Adrenal gland (tissue), 12 donors: ENCODE measurements around the gene BNC1. TPM values are rescaled to one million over a fixed set of nuclear protein-coding genes. Genes with fewer than 3 reads are reported as not detected.

Experiments
- DNase-seq, 7 donors: peaks; one replicate each; pipeline ENCODE4 v3.0.0-alpha.2; 2019 to 2020
- H3K27ac ChIP-seq, 5 donors: fragments of 200-600 bp; sonication (generic) in 4 of 5; 1 replicate in 3 of 5; 2 replicates in 2 of 5; pipeline versions ENCODE4 v1.5.1 to v1.8.0; 2016 to 2020; ENCODE audit warnings: mild to moderate bottlenecking in 1 of 5
- H3K27me3 ChIP-seq: fragments of 200-600 bp; 2 replicates; pipeline ENCODE4 v1.8.0; 2021
- H3K36me3 ChIP-seq, 2 donors: fragments of 200-600 bp; replicated peaks in 1 of 2; 1 replicate in 1 of 2; 2 replicates in 1 of 2; pipeline versions ENCODE4 v1.5.1 to v1.8.0; 2018 to 2022
- H3K4me1 ChIP-seq, 2 donors: fragments of 200-600 bp; replicated peaks in 1 of 2; 1 replicate in 1 of 2; 2 replicates in 1 of 2; pipeline versions ENCODE4 v1.5.1 to v1.8.0; 2018 to 2021
- H3K4me3 ChIP-seq, 4 donors: fragments of 200-600 bp; sonication (generic) in 3 of 4; one replicate each; pipeline ENCODE4 v1.5.1; 2016 to 2018
- H3K9me3 ChIP-seq, 3 donors: fragments of 200-600 bp; sonication (generic) in 1 of 3; replicated peaks in 1 of 3; 1 replicate in 2 of 3; 2 replicates in 1 of 3; pipeline versions ENCODE4 v1.5.1 to v1.8.0; 2016 to 2021
- POLR2A ChIP-seq, 2 donors: fragments of 450-650 bp; IDR thresholded peaks; one replicate each; pipeline ENCODE4 v1.6.1; 2017; ENCODE audit warnings: antibody characterized with exemption in 2 of 2, mild to moderate bottlenecking in 2 of 2, moderate library complexity in 1 of 2
- WGBS, 4 donors: extraction: QIAGEN DNeasy Blood & Tissue Kit in 2 of 4; methylation state at CpG; one replicate each; pipeline versions ENCODE4 v1.1.5 to v1.1.7; 2013 to 2017; 5-methylcytosine and 5-hydroxymethylcytosine counted together
- intact Hi-C, 2 donors: fragments of 100-400 bp; cut with DNase I; formaldehyde crosslinking; loops; one replicate each; pipeline versions ENCODE4 v1.14.1 to v1.15.0; 2022 to 2023
- polyA plus RNA-seq, 3 donors: library from polyadenylated mRNA; stranded (reverse); fragments of 200-250 nt in 2 of 3; fragments of 350-450 nt in 1 of 3; fragmentation: Illumina TruSeq in 1 of 3; extraction: RNeasy Lipid Tissue Mini Kit (QIAGEN cat#74804) in 1 of 3; gene quantifications; one replicate each; pipeline ENCODE4 v1.2.3, GENCODE V29; 2013 to 2014
- total RNA-seq, 9 donors: library from RNA; depleted of rRNA in 4 of 9; stranded (reverse); fragments of >200 nt in 4 of 9; fragments of 120-200 nt in 1 of 9; fragmentation: NEBNext Ultra II Directional in 1 of 9; extraction: Animal tissue kit (Norgen Biotek cat#: 25700) in 1 of 9; gene quantifications; one replicate each; pipeline versions ENCODE4 v1.1.0 to v1.2.4, GENCODE V29; 2013 to 2023
- TF ChIP-seq, protein P1 (sequence below), 6 experiments: fragments of 450-650 bp in 4 of 6; fragments of 200-600 bp in 2 of 6; sonication (generic) in 1 of 6; IDR thresholded peaks; 1 replicate in 5 of 6; 2 replicates in 1 of 6; pipeline versions ENCODE4 v1.5.1 to v1.8.0; 2016 to 2021; ENCODE audit warnings: antibody characterized with exemption in 6 of 6, mild to moderate bottlenecking in 2 of 6, moderate library complexity in 1 of 6
- donor health status: healthy with polysubstance abuse.
- donor health status: Bipolar disorder and iron deficiency.
- donor health status: DM: yes; HTN: yes; CAD: no.
- donor health status: DM: no; HTN: no; CAD: no.
- donor health status: DM: no; HTN: no; CAD: no.
- donor health status: DM: yes; HTN: yes; CAD: no.

The BNC1 gene
- total and polyA plus RNA-seq, 12 donors, result 0.03 to 0.55 (median 0.17) TPM; not detected in 3

DNA sequence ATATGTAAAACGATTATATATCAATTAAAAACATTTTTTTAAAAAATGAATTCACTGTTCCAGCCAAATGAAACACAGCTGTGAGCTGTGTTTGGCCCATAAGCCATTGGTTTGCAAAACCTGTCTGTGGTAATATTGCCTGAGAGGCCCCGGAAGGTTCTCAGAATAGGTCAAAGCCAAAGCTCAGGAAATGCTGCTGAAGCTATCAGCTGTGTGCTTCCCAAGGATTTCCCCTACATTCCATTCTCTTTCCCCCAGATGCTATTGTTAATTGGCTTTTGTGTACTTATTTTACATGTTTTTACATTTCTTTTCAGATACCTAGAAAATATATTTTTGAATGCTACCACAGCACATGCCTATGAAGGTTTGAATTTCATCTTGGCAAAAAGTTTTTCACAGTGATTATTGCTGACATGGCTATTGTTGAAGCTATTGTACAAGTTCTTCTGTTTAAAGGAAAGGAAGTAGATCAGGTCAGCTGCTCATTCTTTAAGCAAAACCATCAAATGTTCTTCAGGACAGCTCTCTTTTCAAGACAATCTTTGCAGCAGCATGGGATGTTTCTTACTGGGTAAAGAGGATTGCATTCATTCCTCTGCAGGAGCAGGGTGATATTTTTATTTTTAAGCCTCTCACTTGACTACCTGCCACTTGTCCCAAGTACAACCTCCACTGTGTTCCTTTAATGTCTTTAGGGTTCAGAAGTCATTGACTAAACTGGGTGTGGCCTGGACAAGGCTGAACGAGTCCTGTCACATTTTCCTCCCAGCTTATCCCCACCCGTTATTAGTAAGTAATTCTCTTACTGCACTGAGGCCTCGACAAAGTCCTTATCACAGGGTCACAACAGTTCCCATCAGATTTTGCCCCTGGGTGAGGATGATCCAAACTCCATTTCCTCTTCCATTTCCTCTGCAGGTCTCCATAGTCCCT, 26.3 kb upstream of the BNC1 start:
- no peaks in the 10 kb centered on the region for H3K36me3 ChIP-seq
- TF ChIP-seq POLR2A (IDR thresholded peaks at IDR 0.05), result no peak
- TF ChIP-seq, protein P1, sequence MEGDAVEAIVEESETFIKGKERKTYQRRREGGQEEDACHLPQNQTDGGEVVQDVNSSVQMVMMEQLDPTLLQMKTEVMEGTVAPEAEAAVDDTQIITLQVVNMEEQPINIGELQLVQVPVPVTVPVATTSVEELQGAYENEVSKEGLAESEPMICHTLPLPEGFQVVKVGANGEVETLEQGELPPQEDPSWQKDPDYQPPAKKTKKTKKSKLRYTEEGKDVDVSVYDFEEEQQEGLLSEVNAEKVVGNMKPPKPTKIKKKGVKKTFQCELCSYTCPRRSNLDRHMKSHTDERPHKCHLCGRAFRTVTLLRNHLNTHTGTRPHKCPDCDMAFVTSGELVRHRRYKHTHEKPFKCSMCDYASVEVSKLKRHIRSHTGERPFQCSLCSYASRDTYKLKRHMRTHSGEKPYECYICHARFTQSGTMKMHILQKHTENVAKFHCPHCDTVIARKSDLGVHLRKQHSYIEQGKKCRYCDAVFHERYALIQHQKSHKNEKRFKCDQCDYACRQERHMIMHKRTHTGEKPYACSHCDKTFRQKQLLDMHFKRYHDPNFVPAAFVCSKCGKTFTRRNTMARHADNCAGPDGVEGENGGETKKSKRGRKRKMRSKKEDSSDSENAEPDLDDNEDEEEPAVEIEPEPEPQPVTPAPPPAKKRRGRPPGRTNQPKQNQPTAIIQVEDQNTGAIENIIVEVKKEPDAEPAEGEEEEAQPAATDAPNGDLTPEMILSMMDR (IDR thresholded peaks at IDR 0.05), result no peak
- 36 to 51% (median 43%) methylated on average over 5 of the region's 5 CpGs for WGBS, 4 donors
- no peak overlapping the region for H3K27ac ChIP-seq
- H3K4me1 ChIP-seq, result no peaks in the 10 kb centered on the region
- H3K27me3 ChIP-seq, result no peaks in the 10 kb centered on the region
- no peak for DNase-seq
- no peaks in the 10 kb centered on the region for H3K9me3 ChIP-seq
- intact Hi-C loops, result no loop called here
- no peak overlapping the region for H3K4me3 ChIP-seq

DNA sequence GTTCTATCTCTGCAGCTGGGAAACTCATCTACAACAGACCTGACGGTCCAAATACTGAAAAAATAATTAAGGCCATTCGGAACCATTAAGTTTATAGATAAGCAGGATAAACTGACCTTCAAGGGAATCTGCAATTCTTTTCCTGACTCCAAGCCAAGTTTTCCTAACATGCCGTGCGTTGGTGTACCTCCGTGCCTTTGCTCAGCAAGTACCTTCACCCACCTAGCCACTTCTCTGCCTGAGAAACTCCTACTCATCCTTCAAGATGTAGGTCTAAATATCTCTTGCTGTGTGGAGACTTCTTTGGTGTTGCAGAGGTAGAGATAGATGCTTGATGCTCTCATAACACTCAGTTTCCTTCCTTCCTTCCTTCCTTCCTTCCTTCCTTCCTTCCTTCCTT, 24.2 kb upstream of the BNC1 start:
- no peak for DNase-seq
- no peak overlapping the region for H3K4me3 ChIP-seq
- H3K27me3 ChIP-seq, result peaks cover 16% of the 10 kb centered on the region
- H3K36me3 ChIP-seq, result no peaks in the 10 kb centered on the region
- intact Hi-C loops, result no loop called here
- H3K9me3 ChIP-seq, result no peaks in the 10 kb centered on the region
- H3K27ac ChIP-seq, result no peak overlapping the region
- TF ChIP-seq, protein P1 (IDR thresholded peaks at IDR 0.05), result no peak
- TF ChIP-seq POLR2A (IDR thresholded peaks at IDR 0.05), result no peak
- WGBS, 4 donors, result 32 to 49% (median 45%) methylated on average over 5 of the region's 5 CpGs
- H3K4me1 ChIP-seq, result no peaks in the 10 kb centered on the region

DNA sequence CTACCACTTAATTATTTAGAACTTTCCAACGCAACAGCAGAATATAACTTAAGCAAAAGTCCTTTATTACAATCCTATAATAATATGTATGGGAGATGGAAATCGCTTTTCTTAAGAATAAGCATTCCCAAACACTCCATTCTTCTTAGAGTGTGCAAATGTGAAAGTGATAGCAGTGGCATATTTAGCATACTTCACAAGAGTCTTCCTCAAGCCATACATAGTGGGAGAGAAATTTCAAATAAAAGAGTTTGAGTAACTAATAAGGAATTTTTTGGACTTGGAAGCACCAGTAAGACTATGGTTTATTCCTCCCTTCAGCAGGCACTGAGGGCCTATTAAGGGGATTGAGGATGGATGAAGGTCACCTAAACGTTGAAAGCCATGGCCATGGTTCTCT, 22.1 kb upstream of the BNC1 start:
- DNase-seq, result no peak
- H3K9me3 ChIP-seq, result no peaks in the 10 kb centered on the region
- H3K27ac ChIP-seq, result no peak overlapping the region
- H3K4me3 ChIP-seq, result no peak overlapping the region
- TF ChIP-seq, protein P1 (IDR thresholded peaks at IDR 0.05), result no peak
- no peak for TF ChIP-seq POLR2A (IDR thresholded peaks at IDR 0.05)
- intact Hi-C loops, result no loop called here
- H3K27me3 ChIP-seq, result peaks cover 25% of the 10 kb centered on the region
- no peaks in the 10 kb centered on the region for H3K36me3 ChIP-seq
- 59 to 68% (median 65%) methylated on average over 3 of the region's 3 CpGs for WGBS, 4 donors
- no peaks in the 10 kb centered on the region for H3K4me1 ChIP-seq

DNA sequence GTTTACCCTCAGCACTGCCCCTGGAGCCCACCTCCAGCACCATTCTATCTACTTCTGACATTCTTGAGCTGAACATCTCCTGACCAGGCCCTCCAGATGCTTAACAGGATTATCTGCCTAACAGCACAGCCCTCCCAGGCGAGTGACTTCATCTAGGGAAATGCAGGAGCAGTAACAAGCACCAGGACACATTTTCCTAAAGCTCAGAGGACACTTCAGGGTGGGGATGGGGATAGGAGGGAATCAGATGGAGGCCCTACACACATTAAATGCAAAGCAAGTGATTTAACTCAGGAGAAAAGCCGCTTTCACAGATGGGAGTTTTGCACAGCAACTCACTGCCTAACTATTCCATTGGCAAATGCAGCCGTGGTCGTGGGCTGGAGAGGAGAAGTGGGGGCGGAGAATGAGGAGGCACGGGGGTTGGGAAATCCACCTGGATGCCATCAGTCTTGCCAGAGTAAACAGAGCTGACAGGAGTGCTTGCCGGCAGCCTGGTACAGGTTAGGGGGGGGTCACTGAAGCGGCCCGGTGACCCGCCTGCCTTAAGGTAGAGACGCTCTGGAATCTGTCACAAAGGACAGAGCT, 21.3 kb upstream of the BNC1 start:
- WGBS, 4 donors, result 23 to 29% (median 26%) methylated on average over 11 of the region's 11 CpGs
- no peak for TF ChIP-seq POLR2A (IDR thresholded peaks at IDR 0.05)
- TF ChIP-seq, protein P1 (IDR thresholded peaks at IDR 0.05), result no peak
- Histone ChIP-seq H3K27ac (no peak overlapping the region), H3K9me3 (no peaks in the 10 kb centered on the region), H3K4me3 (no peak overlapping the region), H3K27me3 (peaks cover 27% of the 10 kb centered on the region), H3K4me1 (no peaks in the 10 kb centered on the region), H3K36me3 (no peaks in the 10 kb centered on the region)
- no peak for DNase-seq
- intact Hi-C loops, result no loop called here
